ENCODE data around the gene GOLGA2. TPM values are rescaled to one million over a fixed set of nuclear protein-coding genes. Genes with fewer than 3 reads are reported as not detected.

Gene GOLGA2
- total and polyA plus RNA-seq, 2 of the 4 experiments (the other 2 are of a cell fraction), result 118 to 146 TPM

GRCh38 chr9:128321343-128321742, 45.5 kb upstream of the GOLGA2 start:
- DNase-seq, result no peak
- in situ Hi-C loops (cut with MboI; ENCODE audit: low sequenced_read_pairs), result no loop called here
- dilution Hi-C loops (cut with HindIII; ENCODE audit: low sequenced_read_pairs, unreplicated experiment), result no loop called here
- ATAC-seq (ENCODE audit: low read depth), result no peak
- Histone ChIP-seq H2BK5ac (ENCODE audit: low read depth, low read length, poor library complexity, severe bottlenecking) (no peak overlapping the region), H2AK5ac (ENCODE audit: low read depth, low read length) (no peak overlapping the region), H3K9me1 (ENCODE audit: insufficient read depth, low read length) (peaks cover 2% of the 10 kb centered on the region; the same call in 1 of the 2 replicates), H3K4me1 (ENCODE audit: control insufficient read depth, insufficient read depth, low read length) (peaks cover 5% of the 10 kb centered on the region), H3K56ac (ENCODE audit: extremely low read depth, insufficient read depth, low read length) (no peak overlapping the region), H3K9ac (ENCODE audit: low read depth, low read length) (peak overlapping the region; percentile 89; the same call in 1 of the 2 replicates), H3K4me3 (ENCODE audit: insufficient read depth, low read depth, low read length) (no peak overlapping the region), H4K91ac (ENCODE audit: insufficient read depth, low read depth, low read length) (no peak overlapping the region), H3K79me1 (ENCODE audit: low read depth in 1 of 2, low read length in 2 of 2) (peaks cover 38 to 51% of the 10 kb centered on the region in 2 experiments), H2BK20ac (ENCODE audit: low read depth, low read length) (no peak overlapping the region), H2BK120ac (ENCODE audit: low read depth, low read length) (no peak overlapping the region), H3K4ac (ENCODE audit: low read depth, low read length) (peak overlapping the region; percentile 80; the same call in 1 of the 2 replicates), H3K27me3 (ENCODE audit: control insufficient read depth, insufficient read depth, low read length) (no peaks in the 10 kb centered on the region), H3K23ac (ENCODE audit: low read depth, low read length) (no peak overlapping the region; the same call in 1 of the 2 replicates), H3K9me3 (ENCODE audit: control insufficient read depth, insufficient read depth, low read length) (no peaks in the 10 kb centered on the region), H4K20me1 (ENCODE audit: insufficient read depth, low read length) (0 out of 2 replicates have a peak, but pooled peaks cover 4% of the 10 kb centered on the region), H4K5ac (ENCODE audit: low read depth, low read length) (no peak overlapping the region; the same call in 1 of the 2 replicates), H3K14ac (replicated peaks; ENCODE audit: low read depth, low read length) (no peak overlapping the region), H4K8ac (ENCODE audit: low read depth in 2 of 2, low read length in 2 of 2) (peak overlapping the region; percentile 99 to 100; a peak in 3 of 4 replicates), H2AK9ac (replicated peaks; ENCODE audit: low read depth, low read length, poor library complexity) (peak overlapping the region; percentile 89), H3K36me3 (ENCODE audit: control insufficient read depth, insufficient read depth, low read length) (peaks cover 21% of the 10 kb centered on the region), H3K18ac (ENCODE audit: low read depth, low read length) (no peak overlapping the region), H3K4me2 (ENCODE audit: low read depth, low read length) (peak overlapping the region; percentile 95; the same call in 1 of the 2 replicates), H3K27ac (ENCODE audit: insufficient read depth, low read length) (no peak overlapping the region), H2AFZ (replicated peaks; ENCODE audit: low read length, poor library complexity) (no peak overlapping the region), H2BK15ac (ENCODE audit: low read depth, low read length) (no peak overlapping the region)
- CTCF ChIA-PET, result no interaction called here
- no TSS peak for BruUV-seq (replicated peaks)
- POLR2A ChIA-PET (ENCODE audit: unreplicated experiment), result no interaction called here
- no CpG with 5 or more reads among the region's 7 CpGs for WGBS, 2 experiments (ENCODE audit: extremely low coverage in 2 of 2, insufficient read length in 1 of 2)
- intact Hi-C loops (cut with micrococcal nuclease), result no loop called here
- no peak for TF ChIP-seq MAZ (IDR thresholded peaks at IDR 0.05; ENCODE audit: borderline replicate concordance, low read depth, low read length)
